ENCODE results near the gene FOXD4L6. TPM values are rescaled to one million over a fixed set of nuclear protein-coding genes. Genes with fewer than 3 reads are reported as not detected.
"Not testable (repeated sequence)": the region's sequence is repeated elsewhere in the genome, so short reads cannot be mapped to it uniquely, and the experiment has no call there.

FOXD4L6 gene
- polyA plus RNA-seq, 2 of the 4 experiments (the other 2 are of a cell fraction): 0.08 TPM; not detected in 1

GRCh38 chr9:41098759-41099158, 29.7 kb downstream of the FOXD4L6 start:
- POLR2A ChIA-PET: not testable (repeated sequence)

GRCh38 chr9:41095060-41095459, 33.4 kb downstream of the FOXD4L6 start:
- ATAC-seq, CTCF ChIA-PET: not testable (repeated sequence)
- WGBS (ENCODE audit: missing lambda C conversion rate): 48% methylated on average over 2 of the region's 2 CpGs

More at GRCh38 chr9:41098759-41099158, 29.7 kb downstream of the FOXD4L6 start:
- WGBS (ENCODE audit: missing lambda C conversion rate): 25% methylated on average over 4 of the region's 4 CpGs
- CTCF ChIA-PET; H3K9me3 ChIP-seq; H3K27ac ChIP-seq; DNase-seq (ENCODE audit: low read depth in 1 of 2, low spot score in 1 of 2); H3K4me2 ChIP-seq; FAIRE-seq; ATAC-seq; H3K4me3 ChIP-seq; H3K4me1 ChIP-seq: not testable (repeated sequence)

GRCh38 chr9:41094010-41094773, 34.3 kb downstream of the FOXD4L6 start:
- H3K4me3 ChIP-seq; H3K4me2 ChIP-seq; H3K4me1 ChIP-seq; H3K27ac ChIP-seq; CTCF ChIA-PET; FAIRE-seq; DNase-seq (ENCODE audit: low read depth in 1 of 2, low spot score in 1 of 2); ATAC-seq; POLR2A ChIA-PET; H3K9me3 ChIP-seq: not testable (repeated sequence)
- 84% methylated on average over 3 of the region's 9 CpGs for WGBS (ENCODE audit: missing lambda C conversion rate)

More at GRCh38 chr9:41095060-41095459, 33.4 kb downstream of the FOXD4L6 start:
- DNase-seq (ENCODE audit: low read depth in 1 of 2, low spot score in 1 of 2); H3K27ac ChIP-seq; POLR2A ChIA-PET; H3K4me1 ChIP-seq; H3K4me3 ChIP-seq; H3K9me3 ChIP-seq; H3K4me2 ChIP-seq; FAIRE-seq: not testable (repeated sequence)

- H3K27ac ChIP-seq; CTCF ChIA-PET; DNase-seq (ENCODE audit: low read depth in 1 of 2, low spot score in 1 of 2); H3K4me2 ChIP-seq; H3K9me3 ChIP-seq; H3K4me3 ChIP-seq; ATAC-seq; FAIRE-seq; H3K4me1 ChIP-seq; POLR2A ChIA-PET: not testable (repeated sequence)
Observed at GRCh38 chr9:41090922-41091321, 37.6 kb downstream of the FOXD4L6 start.

GRCh38 chr9:41090386-41090785, 38.1 kb downstream of the FOXD4L6 start:
- POLR2A ChIA-PET; H3K27ac ChIP-seq; ATAC-seq; CTCF ChIA-PET; H3K4me2 ChIP-seq; H3K4me1 ChIP-seq; H3K9me3 ChIP-seq; DNase-seq (ENCODE audit: low read depth in 1 of 2, low spot score in 1 of 2); H3K4me3 ChIP-seq; FAIRE-seq: not testable (repeated sequence)
- 27% methylated on average over 1 of the region's 1 CpG for WGBS (ENCODE audit: missing lambda C conversion rate)

GRCh38 chr9:41088450-41089059, 39.9 kb downstream of the FOXD4L6 start:
- DNase-seq (ENCODE audit: low read depth in 1 of 2, low spot score in 1 of 2); CTCF ChIA-PET; H3K27ac ChIP-seq; H3K4me3 ChIP-seq; H3K4me1 ChIP-seq; FAIRE-seq; H3K9me3 ChIP-seq; POLR2A ChIA-PET: not testable (repeated sequence)
- peak; percentile 86 to 95 for ATAC-seq
- WGBS (ENCODE audit: missing lambda C conversion rate): under 1% methylated on average over 9 of the region's 11 CpGs
- TF ChIP-seq RAD21 (conservative IDR thresholded peaks at IDR 0.05 in 1 of 2, IDR thresholded peaks at IDR 0.05 in 1 of 2): peak; percentile 31 to 54; a peak in 3 of 5 replicates
- TF ChIP-seq SMC3 (IDR thresholded peaks at IDR 0.05): peak; percentile 30; the same call in 2 of the 3 replicates
- TF ChIP-seq CTCF (IDR thresholded peaks at IDR 0.05): peak; percentile 43
- H3K4me2 ChIP-seq: peak overlapping the region; percentile 44; the same call in 2 of the 3 replicates

GRCh38 chr9:41087929-41088328, 40.6 kb downstream of the FOXD4L6 start:
- WGBS (ENCODE audit: missing lambda C conversion rate): 58% methylated on average over 5 of the region's 5 CpGs
- FAIRE-seq; H3K27ac ChIP-seq; H3K4me2 ChIP-seq; POLR2A ChIA-PET; CTCF ChIA-PET; H3K4me3 ChIP-seq; DNase-seq (ENCODE audit: low read depth in 1 of 2, low spot score in 1 of 2); H3K9me3 ChIP-seq; H3K4me1 ChIP-seq: not testable (repeated sequence)
- ATAC-seq: peak; percentile 56 to 69; a peak in 5 of 6 replicates

- H3K9me3 ChIP-seq; CTCF ChIA-PET; DNase-seq (ENCODE audit: low read depth in 1 of 2, low spot score in 1 of 2); H3K27ac ChIP-seq; H3K4me3 ChIP-seq; H3K4me2 ChIP-seq; ATAC-seq; H3K4me1 ChIP-seq; POLR2A ChIA-PET; FAIRE-seq: not testable (repeated sequence)
- WGBS (ENCODE audit: missing lambda C conversion rate): 51% methylated on average over 5 of the region's 5 CpGs
Observed at GRCh38 chr9:41087157-41087780, 41.2 kb downstream of the FOXD4L6 start.

- FAIRE-seq; CTCF ChIA-PET; POLR2A ChIA-PET; H3K4me2 ChIP-seq; ATAC-seq; H3K4me3 ChIP-seq; H3K9me3 ChIP-seq; DNase-seq (ENCODE audit: low read depth in 1 of 2, low spot score in 1 of 2); H3K27ac ChIP-seq; H3K4me1 ChIP-seq: not testable (repeated sequence)
- 69% methylated on average over 1 of the region's 1 CpG for WGBS (ENCODE audit: missing lambda C conversion rate)
Observed at GRCh38 chr9:41086685-41087084, 41.8 kb downstream of the FOXD4L6 start.

- H3K27ac ChIP-seq; FAIRE-seq; H3K4me2 ChIP-seq; H3K4me1 ChIP-seq; POLR2A ChIA-PET; CTCF ChIA-PET; H3K4me3 ChIP-seq; DNase-seq (ENCODE audit: low read depth in 1 of 2, low spot score in 1 of 2); ATAC-seq; H3K9me3 ChIP-seq: not testable (repeated sequence)
- WGBS (ENCODE audit: missing lambda C conversion rate): 23% methylated on average over 3 of the region's 3 CpGs
Observed at GRCh38 chr9:41086215-41086614, 42.3 kb downstream of the FOXD4L6 start.

Data from A549 (cell line).